ENCODE measurements around the gene ADGRV1.
"Not testable (repeated sequence)": the region's sequence is repeated elsewhere in the genome, so short reads cannot be mapped to it uniquely, and the experiment has no call there.

Gene ADGRV1

DNA sequence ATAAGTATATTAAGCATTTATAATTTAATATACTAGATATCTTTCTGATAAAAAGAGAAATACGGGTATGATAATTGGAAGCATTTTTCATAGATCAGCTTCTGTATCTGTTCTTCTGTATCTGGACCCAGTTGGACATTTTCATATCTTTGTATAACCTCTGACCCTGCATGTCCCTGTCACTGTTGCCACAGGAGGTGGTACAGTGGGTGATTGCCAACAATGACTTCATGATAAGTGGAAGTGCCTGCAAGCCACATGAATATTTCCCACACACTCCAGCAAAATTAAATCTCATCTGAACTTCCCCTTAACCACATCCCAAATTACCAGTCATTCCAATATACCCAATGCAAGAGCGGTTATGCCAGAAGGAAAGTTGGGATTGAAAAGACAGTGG lies 448.1 kb downstream of the ADGRV1 start:
- DNase-seq (ENCODE audit: insufficient read length, low spot score) (no peak), FAIRE-seq (no peak)
- TF ChIP-seq, protein P1, sequence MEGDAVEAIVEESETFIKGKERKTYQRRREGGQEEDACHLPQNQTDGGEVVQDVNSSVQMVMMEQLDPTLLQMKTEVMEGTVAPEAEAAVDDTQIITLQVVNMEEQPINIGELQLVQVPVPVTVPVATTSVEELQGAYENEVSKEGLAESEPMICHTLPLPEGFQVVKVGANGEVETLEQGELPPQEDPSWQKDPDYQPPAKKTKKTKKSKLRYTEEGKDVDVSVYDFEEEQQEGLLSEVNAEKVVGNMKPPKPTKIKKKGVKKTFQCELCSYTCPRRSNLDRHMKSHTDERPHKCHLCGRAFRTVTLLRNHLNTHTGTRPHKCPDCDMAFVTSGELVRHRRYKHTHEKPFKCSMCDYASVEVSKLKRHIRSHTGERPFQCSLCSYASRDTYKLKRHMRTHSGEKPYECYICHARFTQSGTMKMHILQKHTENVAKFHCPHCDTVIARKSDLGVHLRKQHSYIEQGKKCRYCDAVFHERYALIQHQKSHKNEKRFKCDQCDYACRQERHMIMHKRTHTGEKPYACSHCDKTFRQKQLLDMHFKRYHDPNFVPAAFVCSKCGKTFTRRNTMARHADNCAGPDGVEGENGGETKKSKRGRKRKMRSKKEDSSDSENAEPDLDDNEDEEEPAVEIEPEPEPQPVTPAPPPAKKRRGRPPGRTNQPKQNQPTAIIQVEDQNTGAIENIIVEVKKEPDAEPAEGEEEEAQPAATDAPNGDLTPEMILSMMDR (IDR thresholded peaks at IDR 0.05; ENCODE audit: insufficient read depth, missing control alignments), result no peak

- DNase-seq (ENCODE audit: insufficient read length, low spot score) (no peak), FAIRE-seq (no peak)
- TF ChIP-seq, protein P1 (IDR thresholded peaks at IDR 0.05; ENCODE audit: insufficient read depth, missing control alignments), result no peak
Measured at GRCh38 chr5:91007251-91007650, 448.7 kb downstream of the ADGRV1 start.

DNA sequence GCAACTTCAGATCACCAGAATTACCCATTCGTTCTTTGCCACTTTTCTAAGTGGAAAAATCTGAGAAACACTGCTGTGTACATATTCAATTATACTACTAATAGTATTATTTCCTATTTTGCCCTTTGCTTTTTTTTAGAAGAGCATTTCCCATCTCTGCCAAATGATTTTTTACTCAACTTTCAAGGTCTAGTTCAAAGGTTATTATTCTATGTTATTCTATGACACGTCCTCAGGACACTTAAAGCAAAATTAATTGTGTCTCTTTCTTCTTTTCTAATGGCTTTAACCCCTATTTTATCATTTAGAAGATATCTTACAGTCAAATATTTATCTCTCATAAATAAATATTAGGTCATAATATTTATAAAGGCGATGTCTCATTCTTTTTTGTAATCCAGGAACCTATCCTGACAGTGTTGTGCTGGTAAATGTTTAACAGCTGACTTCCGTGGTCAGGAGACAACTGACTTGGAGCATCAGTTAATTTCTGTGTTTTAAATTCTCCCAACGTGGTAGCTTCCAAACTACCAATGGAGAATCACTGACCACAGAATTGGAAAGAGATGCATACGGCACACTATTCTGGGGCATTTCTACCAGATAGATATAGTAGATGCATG lies 449.3 kb downstream of the ADGRV1 start:
- FAIRE-seq (no peak), DNase-seq (ENCODE audit: insufficient read length, low spot score) (no peak)
- TF ChIP-seq, protein P1 (IDR thresholded peaks at IDR 0.05; ENCODE audit: insufficient read depth, missing control alignments), result no peak

GRCh38 chr5:91010090-91010489 lies 451.5 kb downstream of the ADGRV1 start:
- TF ChIP-seq, protein P1 (IDR thresholded peaks at IDR 0.05; ENCODE audit: insufficient read depth, missing control alignments), result no peak
- peak; percentile 29 for FAIRE-seq
- no peak for DNase-seq (ENCODE audit: insufficient read length, low spot score)

DNA sequence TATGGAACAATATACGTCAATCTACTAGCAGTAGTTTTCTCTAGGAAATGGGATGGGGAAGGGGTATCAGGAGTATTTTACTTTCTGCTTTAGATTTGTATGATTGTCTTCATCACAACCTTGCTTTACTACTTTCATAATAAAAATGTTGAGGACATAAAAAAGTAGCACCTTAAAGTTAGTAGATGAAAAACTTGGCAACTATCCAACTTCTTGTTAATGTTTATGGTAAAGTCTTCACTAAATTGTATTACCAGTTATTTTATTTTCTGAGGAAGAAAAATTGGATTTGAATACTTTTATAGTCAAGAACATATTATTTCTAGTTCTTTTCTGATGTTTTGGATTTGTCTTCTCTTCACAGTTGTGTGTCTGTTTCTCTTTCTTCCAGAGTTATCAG lies 452.4 kb downstream of the ADGRV1 start:
- no peak for DNase-seq (ENCODE audit: insufficient read length, low spot score)
- FAIRE-seq, result no peak
- TF ChIP-seq, protein P1 (IDR thresholded peaks at IDR 0.05; ENCODE audit: insufficient read depth, missing control alignments), result no peak

DNA sequence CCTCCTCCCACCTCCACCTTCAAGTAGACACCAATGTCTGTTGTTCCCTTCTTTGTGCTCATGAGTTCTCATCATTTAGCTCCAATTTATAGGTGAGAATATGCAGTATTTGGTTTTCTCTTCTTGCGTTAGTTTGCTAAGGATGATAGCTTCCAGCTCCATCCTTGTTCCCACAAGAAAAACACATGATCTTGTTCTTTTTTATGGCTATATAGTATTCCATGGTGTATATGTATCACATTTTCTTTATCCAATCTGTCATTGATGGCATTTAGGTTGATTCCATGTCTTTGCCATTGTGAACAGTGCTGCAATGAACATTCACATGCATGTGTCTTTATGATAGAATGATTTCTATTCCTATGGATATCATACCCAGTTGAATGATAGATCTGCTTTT lies 454.3 kb downstream of the ADGRV1 start:
- DNase-seq (ENCODE audit: insufficient read length, low spot score); FAIRE-seq: not testable (repeated sequence)

DNA sequence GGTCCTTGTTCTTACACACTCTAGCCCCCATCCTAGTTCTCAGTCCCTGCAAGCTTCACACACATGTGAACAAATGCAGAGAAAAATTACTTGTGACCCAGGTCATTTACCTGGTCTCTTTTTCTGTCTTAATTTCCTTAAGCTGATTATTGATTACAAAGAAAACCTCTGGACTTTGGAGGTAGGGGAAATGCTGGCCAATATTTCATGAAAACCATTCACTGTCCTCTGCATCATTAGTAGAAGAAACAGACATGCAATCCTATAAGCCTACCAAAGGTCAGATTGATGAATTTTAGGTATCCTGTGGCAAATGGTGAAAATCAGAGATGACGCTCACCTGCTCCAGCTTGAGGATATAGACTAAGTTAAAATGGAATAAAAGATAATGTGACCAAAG lies 457.7 kb downstream of the ADGRV1 start:
- DNase-seq (ENCODE audit: insufficient read length, low spot score) (no peak), FAIRE-seq (no peak)
- TF ChIP-seq, protein P1 (IDR thresholded peaks at IDR 0.05; ENCODE audit: insufficient read depth, missing control alignments), result no peak
